Measurements from ENCODE around the gene ANTKMT. TPM values are rescaled to one million over a fixed set of nuclear protein-coding genes. Genes with fewer than 3 reads are reported as not detected.

The ANTKMT gene
- total RNA-seq, 1 donor from 2014 or later: 42.4 TPM

- Histone ChIP-seq H3K4me3 (ENCODE audit: low read depth, low read length) (no peak overlapping the region), H3K36me3 (ENCODE audit: control insufficient read depth, insufficient read depth, low read length) (no peaks in the 10 kb centered on the region), H3K27me3 (ENCODE audit: control insufficient read depth, insufficient read depth, low read length) (no peaks in the 10 kb centered on the region)
- no peak for TF ChIP-seq CTCF (IDR thresholded peaks at IDR 0.05; ENCODE audit: insufficient read depth, low read length, poor library complexity, severe bottlenecking)
- DNase-seq (ENCODE audit: low read depth): no peak
Measured at GRCh38 chr16:724188-725040, 3.5 kb downstream of the ANTKMT start.

GRCh38 chr16:725041-725376, 4.1 kb downstream of the ANTKMT start:
- Histone ChIP-seq H3K36me3 (ENCODE audit: control insufficient read depth, insufficient read depth, low read length) (no peaks in the 10 kb centered on the region), H3K27me3 (ENCODE audit: control insufficient read depth, insufficient read depth, low read length) (no peaks in the 10 kb centered on the region), H3K4me3 (ENCODE audit: low read depth, low read length) (no peak overlapping the region)
- DNase-seq (ENCODE audit: low read depth): no peak
- TF ChIP-seq CTCF (IDR thresholded peaks at IDR 0.05; ENCODE audit: insufficient read depth, low read length, poor library complexity, severe bottlenecking): no peak

GRCh38 chr16:725463-726187, 4.7 kb downstream of the ANTKMT start:
- no peak overlapping the region for H3K4me3 ChIP-seq (ENCODE audit: low read depth, low read length)
- no peaks in the 10 kb centered on the region for H3K36me3 ChIP-seq (ENCODE audit: control insufficient read depth, insufficient read depth, low read length)
- no peak for DNase-seq (ENCODE audit: low read depth)
- no peak for TF ChIP-seq CTCF (IDR thresholded peaks at IDR 0.05; ENCODE audit: insufficient read depth, low read length, poor library complexity, severe bottlenecking)
- H3K27me3 ChIP-seq (ENCODE audit: control insufficient read depth, insufficient read depth, low read length): no peaks in the 10 kb centered on the region

GRCh38 chr16:726188-726437, 5.2 kb downstream of the ANTKMT start:
- Histone ChIP-seq H3K4me3 (ENCODE audit: low read depth, low read length) (no peak overlapping the region), H3K36me3 (ENCODE audit: control insufficient read depth, insufficient read depth, low read length) (no peaks in the 10 kb centered on the region), H3K27me3 (ENCODE audit: control insufficient read depth, insufficient read depth, low read length) (no peaks in the 10 kb centered on the region)
- DNase-seq (ENCODE audit: low read depth): no peak
- no peak for TF ChIP-seq CTCF (IDR thresholded peaks at IDR 0.05; ENCODE audit: insufficient read depth, low read length, poor library complexity, severe bottlenecking)

GRCh38 chr16:726438-727290, 5.7 kb downstream of the ANTKMT start, which contains the start of the genes CCDC78 and HAGHL:
Gene CCDC78, minus strand, starts transcription at chr16:726443. Its CDS starts 76 bp downstream, at chr16:726367.
Gene HAGHL, plus strand, starts transcription at chr16:727106. Its CDS starts 404 bp downstream, at chr16:727510.
- no peak for TF ChIP-seq CTCF (IDR thresholded peaks at IDR 0.05; ENCODE audit: insufficient read depth, low read length, poor library complexity, severe bottlenecking)
- Histone ChIP-seq H3K36me3 (ENCODE audit: control insufficient read depth, insufficient read depth, low read length) (no peaks in the 10 kb centered on the region), H3K27me3 (ENCODE audit: control insufficient read depth, insufficient read depth, low read length) (no peaks in the 10 kb centered on the region), H3K4me3 (ENCODE audit: low read depth, low read length) (peak within 1 kb of the TSS; percentile 65)
- no peak for DNase-seq (ENCODE audit: low read depth)
